NCI-H748 (cell line): ENCODE results near the gene NR3C1.

Experiments
- DNase-seq: peaks from one replicate; lab custom pipeline; 2025; ENCODE audit not compliant: unreplicated experiment; lab: John Stamatoyannopoulos, UW

Gene NR3C1

GRCh38 chr5:143239882-143240518, 163.5 kb downstream of the NR3C1 start:
- no peak for DNase-seq

DNA sequence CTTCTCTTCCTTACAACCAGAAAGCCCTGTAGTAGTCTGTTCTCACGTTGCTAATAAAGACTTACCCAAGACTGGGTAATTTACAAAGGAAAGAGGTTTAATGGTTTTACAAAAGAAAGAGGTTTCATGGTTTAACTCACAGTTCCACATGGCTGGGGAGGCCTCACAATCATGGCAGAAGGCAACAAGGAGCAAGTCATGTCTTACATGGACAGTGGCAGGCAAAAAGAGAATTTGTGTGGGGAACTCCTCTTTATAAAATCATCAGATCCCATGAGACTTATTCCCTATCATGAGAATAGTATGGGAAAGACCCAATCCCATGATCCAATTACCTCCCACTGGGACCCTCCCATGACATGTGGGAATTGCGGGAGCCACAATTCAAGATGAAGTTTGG, 164.9 kb downstream of the NR3C1 start:
- no peak for DNase-seq

GRCh38 chr5:143237664-143238063, 165.8 kb downstream of the NR3C1 start:
- DNase-seq = no peak

DNA sequence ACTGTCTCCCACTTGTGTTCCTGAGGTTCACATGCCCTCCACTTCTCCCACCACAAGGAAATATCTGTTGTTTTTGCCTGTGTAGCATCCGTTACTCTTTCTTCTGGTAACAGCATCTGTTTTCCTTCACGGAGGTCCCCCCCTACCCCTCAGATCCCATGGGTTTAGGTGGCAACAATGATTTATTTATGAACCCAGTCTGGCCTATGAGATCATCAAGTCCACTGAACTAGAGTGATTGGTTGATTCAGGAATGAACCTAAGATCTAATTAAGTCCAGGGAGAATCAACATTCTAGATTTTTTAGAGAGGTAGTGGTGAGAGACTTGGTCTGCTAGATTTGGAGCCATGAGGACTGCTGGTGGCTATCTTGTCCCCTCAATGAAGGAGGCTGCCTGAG, 166.8 kb downstream of the NR3C1 start:
- no peak for DNase-seq

GRCh38 chr5:143235423-143235822, 168.1 kb downstream of the NR3C1 start:
- DNase-seq = no peak

DNA sequence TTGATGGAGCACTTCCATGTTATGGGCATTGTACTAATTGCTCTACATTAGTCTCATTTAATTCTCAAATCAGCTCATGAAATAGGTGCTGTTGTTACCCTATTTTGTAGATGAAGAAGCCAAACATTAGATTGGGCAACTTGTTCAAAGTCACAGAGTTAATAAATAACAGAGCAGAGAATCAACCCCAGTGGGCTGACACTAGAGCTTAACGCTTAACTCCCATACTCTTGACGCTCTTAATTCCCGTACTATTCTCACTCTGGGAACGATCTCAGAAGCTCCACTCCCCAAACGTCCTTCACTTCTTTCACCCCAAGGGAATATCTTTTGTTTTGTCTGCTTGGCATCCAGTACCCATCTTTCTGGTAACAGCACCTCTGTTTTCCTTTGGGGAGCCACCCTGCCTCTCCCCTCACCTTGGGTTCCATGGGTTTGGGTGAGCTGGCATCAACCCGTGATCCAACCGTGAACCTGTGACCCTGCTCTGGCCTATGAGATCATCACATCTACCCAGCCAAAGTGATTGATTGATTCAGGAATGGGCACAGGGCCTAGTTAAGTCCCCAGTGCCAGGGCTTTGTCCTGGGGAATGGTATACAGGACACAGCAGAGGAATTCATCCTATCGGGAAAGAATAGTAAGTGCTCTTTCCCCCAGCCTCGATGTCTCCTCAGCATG, 169.2 kb downstream of the NR3C1 start:
- DNase-seq = no peak

GRCh38 chr5:143233031-143233430, 170.5 kb downstream of the NR3C1 start:
- no peak for DNase-seq

DNA sequence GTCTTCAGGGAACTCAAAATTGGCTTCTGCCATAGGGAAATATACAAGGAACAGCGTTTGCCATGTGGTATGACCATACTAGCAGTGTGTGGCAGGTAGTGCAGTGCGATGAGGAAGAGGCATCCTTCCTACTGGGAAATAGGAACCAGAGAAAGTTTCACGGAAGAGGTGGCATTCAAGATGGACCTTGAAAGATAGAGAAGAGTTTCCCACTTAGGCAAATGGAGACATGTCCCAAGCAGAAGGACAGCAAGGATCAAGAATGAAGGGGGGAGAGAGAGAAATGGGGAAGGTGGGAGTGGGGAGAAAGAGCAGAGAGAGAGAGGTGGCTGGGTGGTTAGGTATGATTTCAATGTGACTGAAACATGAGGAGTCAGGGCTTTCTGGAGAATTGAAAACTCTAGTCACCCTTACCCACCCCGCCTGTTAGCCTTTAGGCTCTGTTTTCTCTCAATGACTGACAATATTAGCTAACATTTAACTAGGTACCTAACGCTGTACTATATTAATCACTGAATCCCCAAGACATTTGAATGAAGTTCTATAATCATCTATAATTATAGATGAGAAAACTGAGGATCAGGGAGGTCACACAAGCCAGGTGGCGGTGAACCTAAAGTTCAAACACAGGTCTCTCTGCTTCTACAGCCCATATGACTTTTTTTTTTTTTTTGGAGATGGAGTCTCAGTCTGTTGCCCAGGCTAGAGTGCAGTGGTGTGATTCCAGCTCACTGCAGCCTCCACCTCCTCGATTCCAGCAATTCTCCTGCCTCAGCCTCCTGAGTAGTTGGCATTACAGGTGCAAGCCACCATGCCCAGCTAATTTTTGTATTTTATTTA, 171.3 kb downstream of the NR3C1 start:
- no peak for DNase-seq

DNA sequence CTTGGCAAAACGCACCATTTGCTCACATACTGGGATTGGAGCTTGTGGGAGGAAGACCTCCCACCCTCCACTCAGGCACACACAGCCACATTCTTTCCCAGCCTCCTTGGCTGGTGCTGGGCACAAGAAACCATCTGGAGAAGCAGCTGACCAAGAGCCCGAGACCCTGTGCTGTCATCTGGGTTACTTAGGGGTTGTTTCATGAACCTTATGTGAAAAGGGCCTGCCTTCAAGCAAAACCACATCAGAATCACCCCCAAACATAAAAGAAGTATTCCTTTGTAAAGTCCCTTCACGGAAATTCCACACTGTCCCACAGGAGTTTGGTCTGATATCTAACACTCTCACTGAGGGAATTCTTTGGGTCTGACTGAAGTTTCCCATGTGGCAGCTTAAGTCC, 172.1 kb downstream of the NR3C1 start:
- no peak for DNase-seq

GRCh38 chr5:143230676-143230996, 172.8 kb downstream of the NR3C1 start:
- no peak for DNase-seq

GRCh38 chr5:143229896-143230675, 173.4 kb downstream of the NR3C1 start:
- no peak for DNase-seq

GRCh38 chr5:143229426-143229895, 174.0 kb downstream of the NR3C1 start:
- no peak for DNase-seq

GRCh38 chr5:143228597-143229293, 174.7 kb downstream of the NR3C1 start:
- DNase-seq = no peak
